ENCODE data around the gene PBLD.

PBLD gene

GRCh38 chr10:68333440-68334431 is 1.0 kb upstream of the PBLD start:
- no peak for ATAC-seq
- no peak for TF ChIP-seq ESRRG (CRISPR knock-in tag; IDR thresholded peaks at IDR 0.05)
- TF ChIP-seq PATZ1 (CRISPR knock-in tag; IDR thresholded peaks at IDR 0.05; ENCODE audit: borderline replicate concordance), result no peak
- TF ChIP-seq ZNF565 (CRISPR knock-in tag; conservative IDR thresholded peaks at IDR 0.05; ENCODE audit: low read depth), result no peak
- TF ChIP-seq TOX (CRISPR knock-in tag; IDR thresholded peaks at IDR 0.05; ENCODE audit: borderline replicate concordance), result no peak
- no peak for TF ChIP-seq SNAI2 (CRISPR knock-in tag; IDR thresholded peaks at IDR 0.05)
- TF ChIP-seq POU6F1 (CRISPR knock-in tag; IDR thresholded peaks at IDR 0.05; ENCODE audit: borderline replicate concordance, low read depth), result no peak
- no peak for TF ChIP-seq OSR1 (CRISPR knock-in tag; IDR thresholded peaks at IDR 0.05)
- no peak for TF ChIP-seq ZC3H10 (CRISPR knock-in tag; IDR thresholded peaks at IDR 0.05)
- TF ChIP-seq RARB (CRISPR knock-in tag; IDR thresholded peaks at IDR 0.05), result no peak
- TF ChIP-seq ZFP3 (CRISPR knock-in tag; IDR thresholded peaks at IDR 0.05), result no peak
- no peak for TF ChIP-seq GLIS3 (CRISPR knock-in tag; IDR thresholded peaks at IDR 0.05)
- no peak for TF ChIP-seq CSDC2 (CRISPR knock-in tag; IDR thresholded peaks at IDR 0.05)
- TF ChIP-seq PPARA (CRISPR knock-in tag; IDR thresholded peaks at IDR 0.05; ENCODE audit: borderline replicate concordance), result no peak
- no peak for TF ChIP-seq ZFP30 (CRISPR knock-in tag; IDR thresholded peaks at IDR 0.05)

- no peak for TF ChIP-seq TOX (CRISPR knock-in tag; IDR thresholded peaks at IDR 0.05; ENCODE audit: borderline replicate concordance)
- no peak for TF ChIP-seq ZFP30 (CRISPR knock-in tag; IDR thresholded peaks at IDR 0.05)
- TF ChIP-seq SNAI2 (CRISPR knock-in tag; IDR thresholded peaks at IDR 0.05), result no peak
- TF ChIP-seq TSHZ2 (CRISPR knock-in tag; IDR thresholded peaks at IDR 0.05), result no peak
- TF ChIP-seq ISL1 (CRISPR knock-in tag; IDR thresholded peaks at IDR 0.05), result no peak
- TF ChIP-seq CREB5 (CRISPR knock-in tag; IDR thresholded peaks at IDR 0.05; ENCODE audit: low read depth), result no peak
- TF ChIP-seq CSRNP3 (CRISPR knock-in tag; IDR thresholded peaks at IDR 0.05), result no peak
- TF ChIP-seq CSDC2 (CRISPR knock-in tag; IDR thresholded peaks at IDR 0.05), result no peak
- TF ChIP-seq BACH2 (CRISPR knock-in tag; IDR thresholded peaks at IDR 0.05; ENCODE audit: borderline replicate concordance), result no peak
- no peak for TF ChIP-seq GLIS3 (CRISPR knock-in tag; IDR thresholded peaks at IDR 0.05)
- no peak for TF ChIP-seq ZFP3 (CRISPR knock-in tag; IDR thresholded peaks at IDR 0.05)
- no peak for TF ChIP-seq ESRRG (CRISPR knock-in tag; IDR thresholded peaks at IDR 0.05)
- no peak for TF ChIP-seq ZC3H10 (CRISPR knock-in tag; IDR thresholded peaks at IDR 0.05)
- TF ChIP-seq PATZ1 (CRISPR knock-in tag; IDR thresholded peaks at IDR 0.05; ENCODE audit: borderline replicate concordance), result no peak
- TF ChIP-seq OSR1 (CRISPR knock-in tag; IDR thresholded peaks at IDR 0.05), result no peak
- TF ChIP-seq TCF4 (CRISPR knock-in tag; IDR thresholded peaks at IDR 0.05; ENCODE audit: borderline replicate concordance), result no peak
- TF ChIP-seq ZNF70 (CRISPR knock-in tag; IDR thresholded peaks at IDR 0.05), result no peak
- no peak for TF ChIP-seq PPARA (CRISPR knock-in tag; IDR thresholded peaks at IDR 0.05; ENCODE audit: borderline replicate concordance)
- TF ChIP-seq POU6F1 (CRISPR knock-in tag; IDR thresholded peaks at IDR 0.05; ENCODE audit: borderline replicate concordance, low read depth), result no peak
Measured at GRCh38 chr10:68333058-68333395, 299 bp upstream of the PBLD start.

More at GRCh38 chr10:68333058-68333395, 299 bp upstream of the PBLD start:
- no peak for ATAC-seq

Data from SK-N-SH treated with all-trans-retinoic acid at 6 μM for 48 hours (cell line).